A549 (cell line): Measurements from ENCODE around the gene TPM1. TPM values are rescaled to one million over a fixed set of nuclear protein-coding genes. Genes with fewer than 3 reads are reported as not detected.

Experiments used
- ATAC-seq, 2 experiments: fragments of 200-7000 bp in 1 of 2; fragments of >200 bp in 1 of 2; cut with Nextera tagmentation in 1 of 2; cut with Tn5 transposase in 1 of 2; 3 replicates each; pipeline versions ENCODE4 v1.8.0 to v1.9.1; 2018 to 2020; ENCODE audit warnings: mild to moderate bottlenecking in 1 of 2, moderate library complexity in 1 of 2
- CTCF ChIA-PET: fragments of 300-600 bp; sonication (Branson Sonifier 250); formaldehyde crosslinking; extraction: SDS; loops from one replicate; lab custom pipeline; 2021; ENCODE audit warnings: antibody characterized with exemption, inconsistent platforms; lab: Yijun Ruan, JAX
- POLR2A ChIA-PET: fragments of 350-600 bp; formaldehyde crosslinking; extraction: SDS; loops from one replicate; lab custom pipeline; 2021; ENCODE audit warnings: antibody characterized with exemption, inconsistent platforms; lab: Yijun Ruan, JAX
- DNase-seq, 2 experiments: peaks; one replicate each; pipeline versions ENCODE4 v3.0.0 to v3.0.0-alpha.2; 2011 to 2016; ENCODE audit warnings: low read depth in 1 of 2, low spot score in 1 of 2
- FAIRE-seq: peaks from 2 replicates; lab custom pipeline; 2011; peaks lifted over from hg19 to GRCh38; lab: Jason Lieb, UNC
- H3K27ac ChIP-seq, 2 experiments: fragments of >200 bp; sonication (Bioruptor Twin); formaldehyde crosslinking; 3 replicates each; pipeline ENCODE4 v1.5.1; 2016 to 2017
- H3K4me1 ChIP-seq: fragments of >200 bp; sonication (Bioruptor Twin); formaldehyde crosslinking; 3 replicates; pipeline ENCODE4 v1.6.1; 2016
- H3K4me2 ChIP-seq: fragments of >200 bp; sonication (Bioruptor Twin); formaldehyde crosslinking; 3 replicates; pipeline ENCODE4 v1.6.1; 2016
- H3K4me3 ChIP-seq: fragments of >200 bp; sonication (Bioruptor Twin); formaldehyde crosslinking; 3 replicates; pipeline ENCODE4 v1.5.1; 2016
- H3K9me3 ChIP-seq: fragments of >200 bp; sonication (Bioruptor Twin); formaldehyde crosslinking; 3 replicates; pipeline ENCODE4 v1.6.1; 2016
- BHLHE40 ChIP-seq: IDR thresholded peaks from 2 replicates; pipeline ENCODE4 v1.6.1; 2012; ENCODE audit warnings: low read depth, low read length, inconsistent platforms
- CBX2 ChIP-seq: fragments of 200-600 bp; sonication (generic); IDR thresholded peaks from 2 replicates; pipeline ENCODE4 v1.6.1; 2016; ENCODE audit warnings: low read depth, mild to moderate bottlenecking, borderline replicate concordance
- CEBPB ChIP-seq, 2 experiments: fragments of >200 bp in 1 of 2; sonication (Bioruptor Twin) in 1 of 2; formaldehyde crosslinking in 1 of 2; IDR thresholded peaks; 2 replicates each; pipeline ENCODE4 v1.6.1; 2012 to 2016
- CHD2 ChIP-seq: fragments of 150-350 bp; IDR thresholded peaks from 2 replicates; pipeline ENCODE4 v1.6.1; 2014; ENCODE audit warnings: low read length; ENCODE audit not compliant: partially characterized antibody
- CHD4 ChIP-seq: fragments of 200-600 bp; sonication (generic); IDR thresholded peaks from 2 replicates; pipeline ENCODE4 v1.6.1; 2016; ENCODE audit warnings: antibody characterized with exemption, mild to moderate bottlenecking, borderline replicate concordance
- ELK1 ChIP-seq: fragments of 150-350 bp; IDR thresholded peaks from 2 replicates; pipeline ENCODE4 v1.6.1; 2014; ENCODE audit warnings: low read depth, mild to moderate bottlenecking, low read length
- ESRRA ChIP-seq: fragments of 150-350 bp; IDR thresholded peaks from 2 replicates; pipeline ENCODE4 v1.6.1; 2014; ENCODE audit warnings: mild to moderate bottlenecking, low read length, borderline replicate concordance
- GATA3 ChIP-seq: IDR thresholded peaks from 2 replicates; pipeline ENCODE4 v1.6.1; 2012; ENCODE audit warnings: borderline replicate concordance
- HES2 ChIP-seq: fragments of >200 bp; sonication (Bioruptor Twin); formaldehyde crosslinking; IDR thresholded peaks from 2 replicates; pipeline ENCODE4 v1.6.1; 2016
- HEYL ChIP-seq: fragments of 250-450 bp; sonication (Bioruptor Pico); IDR thresholded peaks from 2 replicates; pipeline ENCODE4 v1.8.0; 2021; ENCODE audit warnings: mild to moderate bottlenecking, moderate library complexity
- HOXB5 ChIP-seq: fragments of 250-450 bp; sonication (Bioruptor Pico); IDR thresholded peaks from 2 replicates; pipeline ENCODE4 v1.5.0; 2020; ENCODE audit warnings: mild to moderate bottlenecking, moderate library complexity
- JUNB ChIP-seq: fragments of >200 bp; sonication (Bioruptor Twin); formaldehyde crosslinking; IDR thresholded peaks from 2 replicates; pipeline ENCODE4 v1.6.1; 2016
- KDM1A ChIP-seq: fragments of 200-600 bp; sonication (generic); IDR thresholded peaks from 2 replicates; pipeline ENCODE4 v1.6.1; 2016; ENCODE audit warnings: low read depth, mild to moderate bottlenecking
- KDM5A ChIP-seq: fragments of 200-600 bp; sonication (generic); IDR thresholded peaks from 2 replicates; pipeline ENCODE4 v1.6.1; 2016; ENCODE audit warnings: antibody characterized with exemption, mild to moderate bottlenecking
- MAFK ChIP-seq: fragments of 450-650 bp; IDR thresholded peaks from 2 replicates; pipeline ENCODE4 v1.6.1; 2014; ENCODE audit not compliant: partially characterized antibody
- MAX ChIP-seq: IDR thresholded peaks from 2 replicates; pipeline ENCODE4 v1.6.1; 2012
- MAZ ChIP-seq: fragments of 150-350 bp; IDR thresholded peaks from 2 replicates; pipeline ENCODE4 v1.6.1; 2014; ENCODE audit warnings: antibody characterized with exemption, low read depth, low read length, borderline replicate concordance
- PHF8 ChIP-seq: fragments of 200-600 bp; sonication (generic); IDR thresholded peaks from 2 replicates; pipeline ENCODE4 v1.6.1; 2016; ENCODE audit warnings: low read depth, mild to moderate bottlenecking, antibody characterized with exemption, moderate library complexity, borderline replicate concordance
- POLR2AphosphoS2 ChIP-seq: conservative IDR thresholded peaks from 2 replicates; pipeline ENCODE4 v1.6.1; 2012; ENCODE audit warnings: low read length, improper control_type of control experiment, inconsistent platforms
- RARB ChIP-seq: fragments of 250-450 bp; sonication (Bioruptor Pico); IDR thresholded peaks from 2 replicates; pipeline ENCODE4 v1.8.0; 2021; ENCODE audit warnings: mild to moderate bottlenecking, moderate library complexity
- RNF2 ChIP-seq: fragments of 200-600 bp; sonication (generic); IDR thresholded peaks from 2 replicates; pipeline ENCODE4 v1.6.1; 2016; ENCODE audit warnings: low read depth, mild to moderate bottlenecking, antibody characterized with exemption, moderate library complexity, borderline replicate concordance
- SMC3 ChIP-seq: fragments of >200 bp; sonication (Bioruptor Twin); formaldehyde crosslinking; IDR thresholded peaks from 3 replicates; pipeline ENCODE4 v1.6.1; 2018; ENCODE audit warnings: inconsistent platforms
- SREBF2 ChIP-seq: fragments of 450-650 bp; IDR thresholded peaks from 2 replicates; pipeline ENCODE4 v1.6.1; 2014; ENCODE audit warnings: mild to moderate bottlenecking, moderate library complexity
- TFCP2L1 ChIP-seq: fragments of 250-450 bp; sonication (Bioruptor Pico); IDR thresholded peaks from 2 replicates; pipeline ENCODE4 v1.5.0; 2021; ENCODE audit warnings: mild to moderate bottlenecking
- TP53 ChIP-seq: fragments of 250-450 bp; sonication (Bioruptor Pico); IDR thresholded peaks from 2 replicates; pipeline ENCODE4 v1.5.0; 2021; ENCODE audit warnings: mild to moderate bottlenecking, moderate library complexity
- ZSCAN20 ChIP-seq: fragments of 250-450 bp; sonication (Bioruptor Pico); IDR thresholded peaks from 2 replicates; pipeline ENCODE4 v1.8.0; 2022; ENCODE audit warnings: mild to moderate bottlenecking, moderate library complexity
- WGBS: methylation state at CpG from one replicate; pipeline ENCODE4 v1.1.6; 2017; ENCODE audit errors: missing lambda C conversion rate; 5-methylcytosine and 5-hydroxymethylcytosine counted together
- polyA plus RNA-seq, 4 experiments: library from polyadenylated mRNA; depleted of rRNA in 3 of 4; stranded (reverse); fragments of >200 nt; fragmentation: RNase III in 1 of 4; extraction: RNeasy Plus Mini Kit Qiagen cat#74134 plus additional on column Dnase treatment in 1 of 4; gene quantifications; 2 replicates in 3 of 4; 3 replicates in 1 of 4; pipeline ENCODE4 v1.2.3, GENCODE V29; 2011 to 2017
- TF ChIP-seq, protein P1 (sequence below): fragments of 450-650 bp; IDR thresholded peaks from 2 replicates; pipeline ENCODE4 v1.6.1; 2014; ENCODE audit warnings: antibody characterized with exemption

Gene TPM1
- polyA plus RNA-seq, 2 of the 4 experiments (the other 2 are of a cell fraction) = 894 to 954 TPM

GRCh38 chr15:63048776-63049665, 6.5 kb downstream of the TPM1 start (continued):
- TF ChIP-seq ELK1 (no peak), RARB (CRISPR knock-in tag) (0 out of 2 replicates have a peak, but pooled peaks have one; percentile 25), CHD4 (no peak), ZSCAN20 (CRISPR knock-in tag) (no peak), RNF2 (no peak), HES2 (no peak), PHF8 (0 out of 2 replicates have a peak, but pooled peaks have one; percentile 38), MAFK (no peak), HOXB5 (no peak; the same call in 1 of the 2 replicates), SREBF2 (no peak), ESRRA (no peak), HEYL (CRISPR knock-in tag) (no peak), POLR2AphosphoS2 (no peak; the same call in 1 of the 2 replicates), GATA3 (peak; percentile 21; the same call in 1 of the 2 replicates), KDM5A (no peak), CBX2 (no peak), BHLHE40 (no peak), CHD2 (no peak), TP53 (peak; percentile 80; the same call in 1 of the 2 replicates), JUNB (no peak), MAZ (no peak), KDM1A (no peak), SMC3 (no peak; the same call in 2 of the 3 replicates)
- TF ChIP-seq, protein P1, sequence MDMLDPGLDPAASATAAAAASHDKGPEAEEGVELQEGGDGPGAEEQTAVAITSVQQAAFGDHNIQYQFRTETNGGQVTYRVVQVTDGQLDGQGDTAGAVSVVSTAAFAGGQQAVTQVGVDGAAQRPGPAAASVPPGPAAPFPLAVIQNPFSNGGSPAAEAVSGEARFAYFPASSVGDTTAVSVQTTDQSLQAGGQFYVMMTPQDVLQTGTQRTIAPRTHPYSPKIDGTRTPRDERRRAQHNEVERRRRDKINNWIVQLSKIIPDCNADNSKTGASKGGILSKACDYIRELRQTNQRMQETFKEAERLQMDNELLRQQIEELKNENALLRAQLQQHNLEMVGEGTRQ = no peak
- TF ChIP-seq, all 56 proteins: peak for 11

GRCh38 chr15:63049783-63050371, 7.3 kb downstream of the TPM1 start:
- POLR2A ChIA-PET = interaction anchor here (1.4 to 3.2 kb wide), 4 partner anchors 39 to 268 kb away, joined by 4 to 37 read pairs (median 18); partner anchors contain the start of gene RPS27L
- H3K4me1 ChIP-seq = peaks cover 83% of the 10 kb centered on the region

More at GRCh38 chr15:63049783-63050371, 7.3 kb downstream of the TPM1 start:
- CTCF ChIA-PET = interaction anchor here (1.8 to 50.6 kb wide), 9 partner anchors 8 to 271 kb away, joined by 3 to 1136 read pairs (median 49); no protein-coding TSS in a partner anchor
- Histone ChIP-seq H3K9me3 (no peaks in the 10 kb centered on the region), H3K4me2 (peak overlapping the region; percentile 93), H3K27ac (peak overlapping the region; percentile 94 to 97), H3K4me3 (peak overlapping the region; percentile 87)
- peak in 1 of 2 experiments; percentile 53 for DNase-seq
- 39% methylated on average over 8 of the region's 8 CpGs for WGBS
- no peak for ATAC-seq
- TF ChIP-seq GATA3 (peak; percentile 45; the same call in 1 of the 2 replicates), CEBPB (IDR thresholded peaks at IDR 0.05) (no peak), MAFK (peak; percentile 79), TFCP2L1 (0 out of 2 replicates have a peak, but pooled peaks have one; percentile 20), MAX (0 out of 2 replicates have a peak, but pooled peaks have one; percentile 33)
- FAIRE-seq = no peak
